WERI-Rb-1 (cell line): ENCODE data around the gene MITD1.
"Not testable (repeated sequence)": the region's sequence is repeated elsewhere in the genome, so short reads cannot be mapped to it uniquely, and the experiment has no call there.

Experiments used
- DNase-seq: peaks from one replicate; pipeline ENCODE4 v3.0.0-alpha.2; 2020
- H3K27ac ChIP-seq: fragments of 250-450 bp; sonication (Bioruptor Pico); 2 replicates; pipeline ENCODE4 v1.5.1; 2020; ENCODE audit warnings: mild to moderate bottlenecking, moderate library complexity
- H3K27me3 ChIP-seq: fragments of 250-450 bp; sonication (Bioruptor Pico); 2 replicates; pipeline ENCODE4 v1.5.1; 2021; ENCODE audit warnings: mild to moderate bottlenecking, low read depth, moderate library complexity; ENCODE audit not compliant: insufficient read depth, severe bottlenecking
- H3K36me3 ChIP-seq: fragments of 250-450 bp; sonication (Bioruptor Pico); 2 replicates; pipeline ENCODE4 v1.5.1; 2020; ENCODE audit warnings: mild to moderate bottlenecking, moderate library complexity
- H3K4me3 ChIP-seq: 2 replicates; pipeline ENCODE4 v1.5.1; 2011; ENCODE audit warnings: low read depth, mild to moderate bottlenecking, control low read depth, low read length
- H3K9me3 ChIP-seq: fragments of 250-450 bp; sonication (Bioruptor Pico); 2 replicates; pipeline ENCODE4 v1.5.1; 2021; ENCODE audit warnings: mild to moderate bottlenecking, moderate library complexity; ENCODE audit not compliant: severe bottlenecking
- CTCF ChIP-seq: IDR thresholded peaks from 2 replicates; pipeline ENCODE4 v1.5.1; 2011; ENCODE audit warnings: low read depth, mild to moderate bottlenecking, control low read depth, inconsistent platforms, low read length

The MITD1 gene

DNA sequence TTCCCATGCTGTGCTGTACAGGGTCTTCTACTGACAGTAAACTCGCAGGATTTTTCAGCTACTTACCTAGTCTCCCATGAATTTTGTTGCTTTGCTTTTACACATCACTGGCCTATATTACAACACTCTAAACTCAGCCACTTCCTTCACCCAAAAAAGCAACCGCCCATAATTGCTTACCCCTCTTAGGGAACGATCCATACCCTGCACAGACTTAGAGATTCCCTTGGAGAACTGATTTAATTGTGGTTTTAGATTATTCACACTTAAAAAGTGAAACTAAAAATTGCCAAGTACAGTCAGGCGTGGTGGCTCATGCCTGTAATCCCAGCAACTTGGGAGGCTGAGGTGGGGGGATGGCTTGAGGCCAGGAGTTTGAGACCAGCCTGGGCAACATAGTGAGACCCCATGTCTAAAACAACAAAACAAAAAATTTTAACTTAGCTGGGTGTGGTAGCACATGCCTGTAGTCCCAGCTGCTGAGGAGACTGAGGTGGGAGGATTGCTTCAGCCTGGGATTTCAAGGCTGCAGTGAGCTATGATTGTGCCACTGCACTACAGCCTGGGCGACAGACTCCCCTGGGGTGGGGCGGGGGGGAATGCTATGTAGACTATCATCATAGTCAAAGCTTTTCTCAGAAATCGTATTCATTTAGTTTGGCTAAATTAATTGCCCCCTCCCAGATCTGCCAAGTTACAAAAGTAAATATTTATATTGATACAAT, 19.4 kb upstream of the MITD1 start:
- no peak for TF ChIP-seq CTCF
- Histone ChIP-seq H3K27me3 (no peaks in the 10 kb centered on the region), H3K9me3 (peaks cover 2% of the 10 kb centered on the region), H3K4me3 (no peak overlapping the region), H3K27ac (no peak overlapping the region), H3K36me3 (peaks cover 15% of the 10 kb centered on the region)
- no peak for DNase-seq

DNA sequence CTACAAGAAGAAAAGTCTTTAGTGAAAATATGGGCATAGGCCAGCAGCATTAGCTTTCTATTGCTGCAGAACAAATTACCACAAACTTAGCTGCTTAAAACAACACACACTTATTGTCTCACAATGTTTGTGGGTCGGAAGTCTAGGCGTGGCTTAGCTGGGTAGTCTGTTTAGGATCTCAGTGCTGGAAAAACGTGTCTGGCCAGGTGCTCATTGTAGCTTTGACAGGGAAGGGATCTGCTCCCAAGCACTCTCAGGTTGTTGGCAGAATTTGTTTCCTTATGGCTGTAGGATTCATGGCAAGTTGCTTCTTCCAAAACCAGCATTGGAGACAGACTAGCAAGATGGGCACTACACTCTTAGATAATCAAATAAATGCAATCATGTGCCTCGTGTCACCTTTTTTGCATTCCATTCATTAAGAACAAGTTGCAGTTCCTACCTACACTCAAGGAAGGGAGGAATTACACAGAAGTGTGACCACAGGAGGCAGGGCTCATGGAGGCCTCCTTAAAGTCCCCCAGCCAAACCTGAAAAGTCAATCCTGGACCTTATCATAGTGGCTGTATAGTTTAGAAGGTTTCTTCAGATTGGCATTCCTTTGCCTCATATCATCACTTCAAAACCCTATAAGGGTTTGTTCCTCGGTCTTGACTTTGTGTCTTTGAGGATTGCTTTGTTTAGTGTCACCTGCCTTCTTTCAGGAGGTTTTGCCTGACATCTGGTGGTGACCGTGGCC, 17.4 kb upstream of the MITD1 start:
- Histone ChIP-seq H3K9me3 (no peaks in the 10 kb centered on the region), H3K4me3 (no peak overlapping the region), H3K27me3 (no peaks in the 10 kb centered on the region), H3K27ac (no peak overlapping the region), H3K36me3 (peaks cover 26% of the 10 kb centered on the region)
- no peak for DNase-seq
- TF ChIP-seq CTCF: no peak

GRCh38 chr2:99192364-99192763, 11.5 kb upstream of the MITD1 start:
- H3K4me3 ChIP-seq, H3K9me3 ChIP-seq, H3K27ac ChIP-seq, H3K27me3 ChIP-seq, DNase-seq: not testable (repeated sequence)
- H3K36me3 ChIP-seq: peaks cover 39% of the 10 kb centered on the region

DNA sequence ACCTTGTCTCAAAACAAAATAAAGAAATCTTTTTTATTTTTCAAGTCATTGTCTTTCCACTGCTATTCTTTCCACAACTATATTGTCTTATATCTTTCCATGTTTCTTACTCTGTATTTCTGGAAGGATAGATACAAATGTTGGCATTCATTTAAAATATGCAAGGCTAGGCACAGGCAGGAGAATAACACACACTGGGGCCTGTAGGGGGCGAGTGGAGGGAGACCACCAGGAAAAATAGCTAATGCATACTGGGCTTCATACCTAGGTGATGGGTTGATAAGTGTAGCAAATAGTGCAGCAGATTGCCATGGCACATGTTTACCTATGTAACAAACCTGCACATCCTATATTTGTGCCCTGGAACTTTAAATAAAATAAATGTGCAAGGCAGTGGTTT, 9.7 kb upstream of the MITD1 start:
- TF ChIP-seq CTCF: peak; percentile 20; the same call in 1 of the 2 replicates
- Histone ChIP-seq H3K36me3 (peaks cover 33% of the 10 kb centered on the region), H3K9me3 (no peaks in the 10 kb centered on the region), H3K4me3 (no peak overlapping the region), H3K27ac (no peak overlapping the region), H3K27me3 (no peaks in the 10 kb centered on the region)
- no peak for DNase-seq

DNA sequence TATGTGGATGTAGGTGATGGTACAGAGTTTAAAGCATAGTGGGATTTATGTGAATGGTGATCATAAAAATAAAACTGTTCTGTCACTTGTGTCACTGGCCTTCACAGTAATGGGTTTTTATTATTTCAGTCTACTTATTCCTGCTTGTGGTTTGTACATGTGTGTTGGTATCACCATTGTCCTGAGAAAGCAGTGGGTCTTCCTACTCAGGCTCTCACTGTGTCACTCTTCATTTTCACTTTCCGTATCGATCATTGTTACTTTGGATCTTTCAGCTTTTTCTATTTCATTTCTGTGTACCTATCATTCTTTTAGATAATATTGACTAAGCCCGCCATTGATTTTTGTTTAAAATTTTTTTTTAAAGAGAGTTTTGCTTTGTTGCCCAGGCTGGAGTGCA, 7.5 kb upstream of the MITD1 start:
- no peak for DNase-seq
- no peak for TF ChIP-seq CTCF
- Histone ChIP-seq H3K27me3 (no peaks in the 10 kb centered on the region), H3K4me3 (no peak overlapping the region), H3K9me3 (no peaks in the 10 kb centered on the region), H3K27ac (no peak overlapping the region), H3K36me3 (peaks cover 20% of the 10 kb centered on the region)

DNA sequence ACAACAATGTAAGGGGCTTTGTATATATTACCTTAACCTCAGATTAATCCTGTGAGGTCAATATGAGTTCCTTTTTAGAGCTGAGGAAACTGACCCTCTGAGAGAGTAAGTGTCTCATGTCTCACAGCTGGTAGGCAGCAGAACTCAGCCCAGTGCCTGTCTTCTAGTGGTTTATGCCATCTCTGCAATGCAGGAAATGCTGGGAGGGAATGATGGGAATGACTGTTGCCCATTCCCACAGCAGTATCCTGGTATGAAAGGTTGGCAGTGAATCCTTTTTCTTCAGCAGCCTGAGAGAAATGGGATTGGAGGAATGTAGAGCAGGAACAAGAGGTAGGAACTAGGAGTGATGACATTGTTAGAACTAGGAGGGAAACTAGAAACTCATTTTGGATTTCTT, 6.2 kb upstream of the MITD1 start:
- Histone ChIP-seq H3K4me3 (no peak overlapping the region), H3K36me3 (peaks cover 11% of the 10 kb centered on the region), H3K27me3 (no peaks in the 10 kb centered on the region), H3K9me3 (no peaks in the 10 kb centered on the region), H3K27ac (no peak overlapping the region)
- TF ChIP-seq CTCF: no peak
- no peak for DNase-seq
